Prostate gland (tissue), 2 donors: Measurements from ENCODE around the gene ZNF681.

ENCODE experiments used
- POLR2A ChIP-seq: fragments of 450-650 bp; IDR thresholded peaks from one replicate; pipeline ENCODE4 v1.6.1; 2016; ENCODE audit warnings: antibody characterized with exemption, mild to moderate bottlenecking
- POLR2AphosphoS5 ChIP-seq: sonication (generic); formaldehyde crosslinking; IDR thresholded peaks from one replicate; pipeline ENCODE4 v1.6.1; 2017; ENCODE audit warnings: antibody characterized with exemption
- TF ChIP-seq, protein P1 (sequence below), 4 experiments: fragments of 200-600 bp in 2 of 4; fragments of 450-650 bp in 2 of 4; sonication (generic) in 2 of 4; IDR thresholded peaks; 1 replicate in 3 of 4; 2 replicates in 1 of 4; pipeline ENCODE4 v1.5.1; 2016 to 2019; ENCODE audit warnings: antibody characterized with exemption in 4 of 4, mild to moderate bottlenecking in 2 of 4, moderate library complexity in 2 of 4

DNA sequence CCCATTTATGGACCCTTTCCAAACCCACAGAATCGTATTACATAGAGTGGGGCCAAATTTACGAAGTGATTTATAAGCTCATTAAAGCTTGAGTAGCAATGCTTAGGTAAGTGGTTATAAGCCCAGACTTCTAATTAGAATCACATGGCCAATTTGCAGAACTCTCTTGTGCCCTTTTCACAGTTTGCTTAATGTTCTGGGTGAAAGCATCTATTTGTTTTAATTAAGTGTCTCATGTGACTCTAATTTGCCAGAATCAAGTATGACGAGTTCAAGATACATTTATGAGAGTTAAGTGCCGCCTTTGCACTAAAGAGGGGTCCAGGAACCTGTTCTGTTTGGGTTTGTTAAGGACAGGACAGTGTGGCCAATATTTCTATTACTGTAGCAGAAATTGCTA, 46.0 kb upstream of the ZNF681 start:
- TF ChIP-seq, protein P1, sequence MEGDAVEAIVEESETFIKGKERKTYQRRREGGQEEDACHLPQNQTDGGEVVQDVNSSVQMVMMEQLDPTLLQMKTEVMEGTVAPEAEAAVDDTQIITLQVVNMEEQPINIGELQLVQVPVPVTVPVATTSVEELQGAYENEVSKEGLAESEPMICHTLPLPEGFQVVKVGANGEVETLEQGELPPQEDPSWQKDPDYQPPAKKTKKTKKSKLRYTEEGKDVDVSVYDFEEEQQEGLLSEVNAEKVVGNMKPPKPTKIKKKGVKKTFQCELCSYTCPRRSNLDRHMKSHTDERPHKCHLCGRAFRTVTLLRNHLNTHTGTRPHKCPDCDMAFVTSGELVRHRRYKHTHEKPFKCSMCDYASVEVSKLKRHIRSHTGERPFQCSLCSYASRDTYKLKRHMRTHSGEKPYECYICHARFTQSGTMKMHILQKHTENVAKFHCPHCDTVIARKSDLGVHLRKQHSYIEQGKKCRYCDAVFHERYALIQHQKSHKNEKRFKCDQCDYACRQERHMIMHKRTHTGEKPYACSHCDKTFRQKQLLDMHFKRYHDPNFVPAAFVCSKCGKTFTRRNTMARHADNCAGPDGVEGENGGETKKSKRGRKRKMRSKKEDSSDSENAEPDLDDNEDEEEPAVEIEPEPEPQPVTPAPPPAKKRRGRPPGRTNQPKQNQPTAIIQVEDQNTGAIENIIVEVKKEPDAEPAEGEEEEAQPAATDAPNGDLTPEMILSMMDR (IDR thresholded peaks at IDR 0.05), result no peak
- TF ChIP-seq POLR2A (no peak), POLR2AphosphoS5 (no peak)
